CD4-positive, alpha-beta T cell treated with Interleukin-4 for 1 hour (primary cell): ENCODE results near the gene MYO1D.
"Not testable (repeated sequence)": the region's sequence is repeated elsewhere in the genome, so short reads cannot be mapped to it uniquely, and the experiment has no call there.

Source experiments
- DNase-seq, 2 donors: peaks; one replicate each; pipeline ENCODE4 v3.0.0-alpha.2; 2020 to 2022

Gene MYO1D

DNA sequence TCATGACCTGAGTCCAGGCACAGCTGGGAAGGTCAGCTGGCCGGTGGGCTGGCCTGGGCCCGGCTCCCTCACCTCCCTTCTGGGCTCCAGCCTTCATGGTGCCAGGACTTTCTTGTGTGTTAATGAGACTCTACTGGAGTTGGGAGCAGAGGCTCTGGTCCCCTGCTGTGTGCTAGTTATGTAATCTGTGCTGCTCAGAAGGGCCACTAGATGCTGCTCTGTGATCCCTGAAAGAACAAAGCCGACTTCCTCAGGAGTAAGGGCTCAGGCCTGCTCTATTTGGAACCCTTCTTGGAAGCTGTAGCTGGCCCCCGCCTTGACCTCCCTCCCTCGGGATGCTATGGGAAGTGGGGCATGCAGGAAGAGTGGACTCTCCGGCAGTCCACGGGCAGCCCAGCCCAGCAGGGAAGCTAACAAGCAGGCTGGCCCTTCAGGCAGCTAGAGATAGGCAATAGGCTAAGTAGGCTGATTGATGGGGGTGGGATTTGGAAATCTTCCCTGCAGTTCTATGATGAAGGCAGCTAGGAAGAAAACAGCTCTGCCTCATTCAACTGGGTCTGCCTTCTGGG is 393.4 kb downstream of the MYO1D start:
- DNase-seq, result peak; percentile 61 to 72

DNA sequence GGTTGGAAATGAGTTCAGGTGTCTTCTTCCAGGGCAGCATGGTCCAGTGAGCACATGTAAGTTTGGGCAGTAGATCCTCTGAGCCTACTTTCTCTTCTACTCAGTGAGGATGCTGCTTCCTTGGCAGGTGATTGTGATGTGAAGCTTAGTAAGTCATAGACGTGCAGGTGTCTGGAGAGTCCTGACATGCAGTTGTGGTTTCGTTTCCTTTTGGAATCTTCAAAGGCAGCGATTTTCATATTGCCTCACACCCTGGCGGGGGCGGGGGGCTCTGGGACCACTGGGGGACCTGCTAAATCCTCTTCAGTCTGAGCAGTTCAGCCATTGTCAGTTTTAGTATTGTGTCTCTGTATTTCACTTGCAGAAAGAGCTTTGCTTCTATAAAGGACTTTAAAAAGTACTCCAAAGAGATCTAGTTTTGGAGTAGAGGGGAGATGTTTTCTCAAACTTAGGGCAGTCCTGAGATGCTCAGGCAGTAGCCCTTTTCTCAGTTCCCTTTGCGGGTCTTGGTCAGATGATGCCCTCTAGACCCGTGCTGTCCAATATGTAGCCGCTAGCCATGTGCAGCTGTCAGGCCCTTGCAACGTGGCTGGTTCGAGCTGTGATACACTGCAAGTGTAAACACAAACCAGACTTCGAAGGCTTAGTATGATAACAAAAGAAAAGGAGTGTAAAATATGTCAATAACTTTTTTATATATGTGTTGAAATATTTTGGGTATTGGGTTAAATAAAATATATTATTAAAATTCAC is 394.2 kb downstream of the MYO1D start:
- no peak for DNase-seq

GRCh38 chr17:32481193-32481592 is 395.7 kb downstream of the MYO1D start:
- no peak for DNase-seq

DNA sequence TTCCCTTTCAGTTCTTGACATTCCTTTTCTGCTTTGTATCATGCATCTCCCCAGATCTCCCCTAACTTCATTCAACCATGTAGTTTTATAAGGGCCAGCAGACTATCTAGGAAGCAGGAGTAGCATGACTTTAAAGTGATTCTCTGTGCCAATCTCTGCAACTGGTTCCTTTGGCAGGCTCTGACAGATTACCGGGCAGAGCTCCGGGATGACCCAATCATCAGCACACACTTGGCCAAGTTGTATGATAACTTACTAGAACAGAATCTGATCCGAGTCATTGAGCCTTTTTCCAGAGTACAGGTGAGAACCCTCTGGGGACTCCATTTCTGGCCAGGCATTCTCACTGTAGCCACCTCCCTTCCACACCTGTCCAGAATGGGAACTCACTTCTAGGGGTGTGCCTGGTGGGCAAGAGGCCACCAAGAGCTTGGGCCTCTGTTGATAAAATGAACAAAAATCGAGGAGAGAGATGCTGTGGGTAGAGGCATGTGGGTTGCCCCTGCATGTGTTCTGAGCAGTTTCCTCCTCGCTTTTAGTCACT is 397.8 kb downstream of the MYO1D start:
- no peak for DNase-seq

DNA sequence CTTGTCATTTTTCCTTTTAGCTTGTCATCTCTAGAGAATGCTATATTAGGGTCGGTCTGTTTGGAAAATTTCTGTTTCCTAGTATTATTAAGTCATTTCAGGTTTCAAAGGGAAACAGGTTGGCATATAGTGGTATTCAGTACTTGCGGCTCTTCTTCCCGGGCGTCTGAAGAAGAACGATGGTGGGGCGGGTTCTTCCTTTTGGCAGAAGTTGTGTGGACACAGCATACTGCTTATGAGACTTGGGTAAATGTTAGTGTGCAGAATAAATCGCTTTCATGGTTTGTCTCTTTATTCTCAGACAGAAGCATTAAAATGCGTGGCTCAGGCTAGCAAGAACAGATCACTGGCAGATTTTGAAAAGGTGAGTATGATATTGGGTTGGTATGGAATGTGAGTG is 399.7 kb downstream of the MYO1D start:
- DNase-seq, result no peak

GRCh38 chr17:32475258-32475657 is 401.7 kb downstream of the MYO1D start:
- no peak for DNase-seq

GRCh38 chr17:32471652-32472051 is 405.3 kb downstream of the MYO1D start:
- DNase-seq, result no peak

DNA sequence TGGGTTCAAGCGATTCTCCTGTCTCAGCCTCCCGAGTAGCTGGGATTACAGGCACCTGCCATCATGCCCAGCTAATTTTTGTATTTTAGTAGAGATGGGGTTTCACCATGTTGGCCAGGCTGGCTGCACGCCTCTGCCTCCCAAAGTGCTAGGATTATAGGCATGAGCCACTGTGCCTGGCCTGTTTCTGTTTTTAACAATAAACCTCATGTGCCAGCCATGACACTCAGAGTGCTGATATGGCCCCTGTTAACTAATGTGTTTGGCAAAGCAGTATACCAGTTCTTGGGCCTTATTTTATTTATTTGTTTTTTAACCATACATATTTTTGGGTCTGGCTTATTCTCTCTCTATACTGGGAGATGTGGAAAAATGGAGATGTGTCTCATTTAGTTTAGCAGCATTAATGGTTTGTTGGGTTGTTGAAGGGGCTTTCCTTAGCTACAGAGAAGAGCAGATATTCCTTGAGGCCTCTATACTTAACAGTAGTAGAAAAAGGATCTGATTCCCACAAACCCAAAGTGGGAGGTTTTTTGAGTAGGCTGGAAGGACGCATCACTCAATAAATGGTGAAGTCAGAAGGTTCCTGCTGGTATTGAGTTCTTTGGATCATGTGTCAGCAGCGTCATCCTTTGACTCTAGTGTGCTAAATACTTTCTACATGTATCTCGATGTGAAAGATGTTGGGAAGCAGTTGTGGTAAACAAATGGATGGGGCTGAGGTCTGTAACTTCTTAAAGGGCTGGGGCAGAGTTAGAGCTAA is 406.3 kb downstream of the MYO1D start:
- no peak for DNase-seq

- DNase-seq, result no peak
Observed at GRCh38 chr17:32467949-32468348, 409.0 kb downstream of the MYO1D start.

DNA sequence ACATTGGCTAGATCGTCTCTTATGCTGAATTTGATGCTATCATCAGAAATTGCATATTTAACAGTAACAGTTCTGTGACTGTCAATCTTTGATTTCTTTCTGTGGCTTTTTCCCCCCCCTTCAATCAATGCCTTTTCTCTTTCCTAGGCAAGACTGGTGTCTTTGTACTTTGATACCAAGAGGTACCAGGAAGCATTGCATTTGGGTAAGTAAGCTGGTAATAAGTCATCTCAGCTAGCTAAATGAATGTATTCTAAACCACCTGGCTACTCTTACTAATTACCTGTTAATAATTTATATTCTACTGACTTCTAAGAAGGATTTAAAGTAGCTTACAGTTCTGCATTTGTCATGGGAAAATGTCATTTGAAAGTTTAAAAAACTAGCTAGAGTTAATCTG is 412.6 kb downstream of the MYO1D start:
- no peak for DNase-seq

DNA sequence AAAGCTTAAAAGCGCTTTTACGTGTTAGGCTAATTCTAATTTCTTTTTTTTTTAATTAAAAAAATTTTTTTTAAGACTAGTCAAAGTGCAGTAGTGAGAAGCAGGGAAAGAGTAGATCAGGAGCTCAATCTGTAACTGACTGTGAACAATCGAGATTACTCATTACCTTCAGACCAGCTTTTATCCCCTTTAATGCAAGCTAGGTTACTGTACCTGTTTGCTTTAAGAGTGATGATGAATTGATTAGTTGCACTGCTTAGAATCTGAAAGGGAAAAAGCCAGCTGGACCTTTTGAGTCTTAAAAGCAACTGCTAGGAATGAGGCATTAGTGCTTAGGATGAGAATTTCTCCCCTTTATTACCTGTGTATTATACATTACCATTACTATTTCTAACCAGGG is 413.6 kb downstream of the MYO1D start:
- no peak for DNase-seq

- DNase-seq, result peak; percentile 63 to 76
Observed at GRCh38 chr17:32461853-32462617, 414.9 kb downstream of the MYO1D start.

DNA sequence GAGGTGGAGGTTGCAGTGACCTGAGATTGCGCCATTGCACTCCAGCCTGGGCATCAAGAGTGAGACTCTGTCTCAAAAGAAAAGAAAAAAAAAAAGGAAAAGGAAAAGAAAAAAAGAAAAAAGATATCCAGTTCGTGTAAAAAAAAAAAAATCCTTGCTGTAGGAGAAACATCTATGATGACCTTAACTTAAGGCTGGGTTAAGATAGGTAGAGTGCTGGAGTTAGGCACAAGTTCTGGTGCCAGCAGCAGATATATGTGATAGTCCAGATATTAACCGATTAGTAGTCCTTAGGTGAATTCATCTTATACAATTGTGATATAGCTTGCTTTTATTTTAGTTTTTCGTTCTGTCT is 415.4 kb downstream of the MYO1D start:
- DNase-seq, result no peak

DNA sequence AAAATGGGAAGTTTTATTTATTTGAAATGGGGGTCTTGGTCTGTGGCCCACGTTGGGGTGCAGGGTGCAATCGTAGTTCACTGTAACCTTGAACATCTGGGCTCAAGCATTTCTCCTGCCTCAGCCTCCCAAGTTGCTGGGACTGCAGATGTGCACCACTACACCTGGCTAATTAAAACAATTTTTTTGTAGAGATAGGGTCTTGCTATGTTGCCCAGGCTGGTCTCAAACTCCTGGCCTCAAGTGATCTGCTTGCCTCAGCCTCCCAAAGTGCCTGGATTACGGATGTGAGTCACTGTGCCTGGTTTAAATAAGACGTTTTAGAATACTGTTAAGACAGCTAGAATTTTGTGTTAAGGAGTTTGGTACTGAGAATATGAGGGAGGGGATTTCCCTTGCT is 416.9 kb downstream of the MYO1D start:
- no peak for DNase-seq

DNA sequence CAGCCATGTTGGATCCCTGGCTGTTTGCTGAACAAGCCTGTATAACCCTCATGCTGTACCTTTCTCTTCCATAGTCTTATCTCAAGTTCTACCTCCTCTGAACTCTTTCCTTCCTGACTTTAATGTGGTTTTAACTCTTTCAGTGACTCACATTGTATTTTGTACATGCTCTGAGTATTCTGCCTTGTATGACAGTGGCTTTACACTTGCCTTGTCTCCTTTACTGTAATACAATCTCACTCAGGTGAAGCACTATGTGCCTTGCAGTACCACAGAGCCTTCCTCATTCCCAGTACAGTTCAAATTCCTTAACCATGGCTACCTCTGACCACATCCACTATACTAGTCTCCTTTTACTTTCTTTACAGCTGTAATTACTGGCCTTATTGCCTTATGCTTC is 418.6 kb downstream of the MYO1D start:
- no peak for DNase-seq

DNA sequence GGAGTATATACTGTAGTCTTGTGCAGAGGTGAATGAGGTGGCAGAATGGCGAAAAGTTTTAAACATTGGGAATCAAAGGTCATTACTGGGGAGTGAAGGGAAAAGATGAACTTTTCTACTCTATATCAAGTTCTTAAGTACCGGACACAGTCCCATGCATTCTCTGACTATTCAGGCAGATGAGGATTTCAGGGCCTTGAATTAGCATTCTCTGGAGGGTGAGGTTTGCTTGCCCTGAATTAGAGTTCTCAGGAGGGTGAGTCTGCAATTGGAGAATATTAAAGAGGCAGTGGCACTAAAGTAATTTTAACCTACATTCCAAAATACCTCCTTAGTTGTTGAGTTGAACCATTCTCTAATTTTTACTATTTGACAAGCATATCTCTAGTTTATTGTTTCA is 423.6 kb downstream of the MYO1D start:
- DNase-seq, result no peak

GRCh38 chr17:32452281-32452680 is 424.6 kb downstream of the MYO1D start:
- no peak for DNase-seq

DNA sequence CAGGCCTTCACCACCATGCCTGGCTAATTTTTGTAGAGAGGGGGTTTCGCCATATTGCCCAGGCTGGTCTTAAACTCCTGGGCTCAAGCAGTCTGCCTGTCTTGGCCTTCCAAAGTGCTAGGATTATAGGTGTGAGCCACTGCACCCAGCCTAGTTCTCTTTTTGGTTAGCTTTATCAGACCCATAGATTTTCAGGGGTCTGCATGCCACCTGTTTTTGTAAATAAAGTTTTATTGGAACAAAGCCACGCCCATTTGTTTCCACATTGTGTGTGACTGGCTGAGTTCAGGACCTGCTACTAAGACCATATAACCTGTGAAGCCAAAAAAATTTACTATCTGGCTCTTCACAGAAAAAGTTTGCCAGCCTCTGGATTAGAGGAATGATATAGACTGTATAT is 425.0 kb downstream of the MYO1D start:
- no peak for DNase-seq

DNA sequence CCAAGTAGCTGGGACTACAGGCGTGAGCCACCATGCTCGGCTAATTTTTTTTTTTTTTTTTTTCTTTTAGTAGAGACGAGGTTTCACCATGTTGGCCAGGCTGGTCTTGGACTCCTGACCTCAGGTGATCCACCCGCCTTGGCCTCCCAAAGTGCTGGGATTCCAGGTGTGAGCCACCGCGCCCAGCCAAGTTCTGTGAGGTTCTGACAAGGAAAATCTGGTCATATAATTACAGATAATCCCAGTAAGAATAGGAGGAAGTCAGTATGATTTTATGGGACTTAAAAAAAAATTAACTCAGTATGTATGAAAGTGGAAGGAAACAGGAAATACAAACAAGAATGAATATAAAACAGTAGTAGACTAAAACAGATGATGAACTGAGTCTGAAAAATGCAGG is 426.5 kb downstream of the MYO1D start:
- DNase-seq, result not testable (repeated sequence)

GRCh38 chr17:32449963-32450362 is 427.0 kb downstream of the MYO1D start:
- no peak for DNase-seq

DNA sequence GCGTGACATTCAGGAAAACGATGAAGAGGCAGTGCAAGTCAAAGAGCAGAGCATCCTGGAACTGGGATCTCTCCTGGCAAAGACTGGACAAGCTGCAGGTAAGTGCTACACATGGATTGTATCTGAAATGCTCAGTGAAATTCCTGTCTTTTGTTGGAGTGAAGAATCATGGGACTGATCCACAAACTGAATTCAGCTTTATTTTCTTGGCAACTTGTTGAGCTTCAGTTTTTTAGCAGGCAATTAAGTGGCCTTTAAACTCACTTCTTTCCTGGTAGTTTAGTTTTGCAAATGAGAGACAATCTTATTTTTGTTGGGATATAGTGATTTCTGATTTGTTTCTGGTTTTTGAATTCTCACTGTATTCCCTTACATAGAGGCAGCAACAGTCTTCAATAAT is 430.0 kb downstream of the MYO1D start:
- no peak for DNase-seq

- no peak for DNase-seq
Observed at GRCh38 chr17:32445971-32446370, 431.0 kb downstream of the MYO1D start.

DNA sequence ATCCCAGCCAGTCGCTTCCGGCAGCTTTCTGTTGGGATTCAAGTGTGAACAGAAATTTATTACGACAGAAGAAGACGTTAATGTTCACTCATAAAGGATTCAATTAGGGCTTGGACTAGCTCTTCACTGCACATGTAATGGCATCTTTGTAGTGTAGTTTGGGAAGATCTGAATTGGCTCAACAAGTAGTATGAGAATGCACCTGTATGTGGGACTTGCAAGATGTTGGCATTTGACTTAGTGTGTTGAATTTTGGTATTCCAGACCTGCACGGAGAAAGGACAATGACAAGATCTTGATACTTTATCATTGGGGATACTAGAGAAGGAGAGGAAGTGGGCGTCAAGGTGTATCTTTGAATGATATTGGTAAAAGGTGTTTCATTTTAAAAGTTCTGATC is 431.4 kb downstream of the MYO1D start:
- DNase-seq, result no peak
